ENCODE results near the gene SLC25A23. TPM values are rescaled to one million over a fixed set of nuclear protein-coding genes. Genes with fewer than 3 reads are reported as not detected.

SLC25A23 gene
- total RNA-seq, 1 donor from 2014 or later: 44.9 TPM

DNA sequence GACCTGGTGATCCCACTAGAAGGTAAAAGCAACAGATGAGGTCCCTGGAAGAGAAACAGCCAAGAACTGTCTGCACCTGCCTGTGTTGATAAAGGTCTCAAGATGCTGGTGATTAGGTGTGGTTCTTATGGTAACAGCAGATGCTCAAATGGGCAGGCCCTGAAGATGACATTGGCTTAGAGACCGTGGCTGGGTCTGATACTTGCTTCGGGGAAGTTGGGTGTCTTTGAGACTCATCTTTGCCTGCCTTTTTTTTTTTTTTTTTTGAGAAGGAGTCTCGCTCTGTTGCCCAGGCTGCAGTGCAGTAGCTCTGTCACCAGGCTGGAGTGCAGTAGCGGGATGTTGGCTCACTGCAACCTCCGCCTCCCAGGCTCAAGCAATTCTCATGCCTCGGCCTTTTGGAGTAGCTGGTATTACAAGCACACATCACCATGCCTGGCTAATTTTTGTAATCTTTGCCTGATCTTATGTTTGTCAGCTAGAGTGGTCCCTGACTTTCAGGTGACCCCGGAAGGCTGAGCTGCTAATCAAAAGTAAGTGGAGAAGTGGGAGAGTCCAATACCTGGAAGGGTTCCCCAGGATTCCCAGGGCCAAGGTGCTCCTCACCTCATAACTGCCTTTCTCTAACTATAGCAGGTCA lies 7.9 kb downstream of the SLC25A23 start:
- TF ChIP-seq CTCF (IDR thresholded peaks at IDR 0.05): no peak

DNA sequence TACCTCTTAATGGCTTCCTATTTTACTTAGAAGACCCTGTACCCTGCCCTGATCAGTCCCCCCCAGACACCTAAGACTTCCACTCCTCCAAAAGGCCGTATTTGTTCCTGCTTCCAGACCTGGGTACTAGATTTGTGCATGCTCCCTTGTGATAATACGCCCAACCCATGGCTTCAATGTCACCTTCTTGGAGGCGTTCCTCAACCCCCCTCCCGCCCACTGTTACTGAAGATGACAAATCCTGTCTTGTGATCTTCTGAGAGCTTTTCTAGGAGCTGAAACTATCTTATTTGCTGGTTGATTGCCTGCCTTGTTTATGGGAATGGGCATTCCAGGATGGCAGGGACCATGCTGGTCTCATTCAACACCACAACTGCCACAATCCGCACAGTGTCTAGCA lies 9.4 kb downstream of the SLC25A23 start:
- Histone ChIP-seq H3K9me3 (peaks cover 13% of the 10 kb centered on the region), H3K4me1 (no peaks in the 10 kb centered on the region), H3K27me3 (ENCODE audit: low read depth) (no peaks in the 10 kb centered on the region), H3K4me3 (no peak overlapping the region), H3K36me3 (peaks cover 13% of the 10 kb centered on the region), H3K27ac (no peak overlapping the region)
- intact Hi-C loops (cut with DNase I): no loop called here
- ATAC-seq (no peak), DNase-seq (no peak)
- no peak for TF ChIP-seq CTCF (IDR thresholded peaks at IDR 0.05)

More for the DNA sequence above, 7.9 kb downstream of the SLC25A23 start:
- ATAC-seq (no peak), DNase-seq (no peak)
- no peak overlapping the region for H3K4me3 ChIP-seq
- no peak overlapping the region for H3K27ac ChIP-seq
- H3K4me1 ChIP-seq: no peaks in the 10 kb centered on the region
- H3K9me3 ChIP-seq: peaks cover 13% of the 10 kb centered on the region
- H3K36me3 ChIP-seq: peaks cover 13% of the 10 kb centered on the region
- intact Hi-C loops (cut with DNase I): no loop called here
- H3K27me3 ChIP-seq (ENCODE audit: low read depth): no peaks in the 10 kb centered on the region

- no peaks in the 10 kb centered on the region for H3K4me1 ChIP-seq
- no peak for TF ChIP-seq CTCF (IDR thresholded peaks at IDR 0.05)
- no peaks in the 10 kb centered on the region for H3K9me3 ChIP-seq
- H3K27ac ChIP-seq: no peak overlapping the region
- intact Hi-C loops (cut with DNase I): no loop called here
- no peaks in the 10 kb centered on the region for H3K36me3 ChIP-seq
- DNase-seq (no peak), ATAC-seq (no peak)
- no peaks in the 10 kb centered on the region for H3K27me3 ChIP-seq (ENCODE audit: low read depth)
- H3K4me3 ChIP-seq: no peak overlapping the region
Measured at GRCh38 chr19:6448045-6448444, 11.5 kb downstream of the SLC25A23 start.

GRCh38 chr19:6446452-6446851 lies 13.1 kb downstream of the SLC25A23 start:
- Histone ChIP-seq H3K36me3 (no peaks in the 10 kb centered on the region), H3K9me3 (no peaks in the 10 kb centered on the region), H3K4me3 (no peak overlapping the region), H3K27ac (no peak overlapping the region), H3K27me3 (ENCODE audit: low read depth) (no peaks in the 10 kb centered on the region), H3K4me1 (no peaks in the 10 kb centered on the region)
- no peak for ATAC-seq
- TF ChIP-seq CTCF (IDR thresholded peaks at IDR 0.05): no peak
- intact Hi-C loops (cut with DNase I): no loop called here
- DNase-seq: no peak

DNA sequence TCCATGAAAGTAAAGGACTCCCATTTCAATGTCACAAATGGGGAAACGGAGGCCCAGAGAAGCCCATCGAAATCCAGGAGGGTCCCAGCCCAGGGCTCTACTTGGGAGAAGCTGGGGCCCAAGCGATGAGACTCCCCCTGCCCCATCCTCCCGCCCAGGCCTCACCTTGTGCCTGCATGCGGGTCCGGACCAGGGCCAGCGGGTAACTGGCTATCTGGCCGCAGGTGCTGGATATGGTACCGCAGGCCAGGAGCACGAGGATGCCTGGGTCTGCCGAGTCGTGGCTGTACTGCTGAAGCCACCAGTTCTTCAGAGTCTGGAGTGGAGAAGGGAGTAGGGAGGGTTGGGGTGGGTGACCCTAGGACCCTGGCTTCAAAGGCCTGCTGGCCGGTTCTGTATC lies 15.6 kb downstream of the SLC25A23 start:
- Histone ChIP-seq H3K9me3 (no peaks in the 10 kb centered on the region), H3K4me3 (no peak overlapping the region), H3K4me1 (no peaks in the 10 kb centered on the region), H3K27ac (no peak overlapping the region), H3K27me3 (ENCODE audit: low read depth) (no peaks in the 10 kb centered on the region), H3K36me3 (no peaks in the 10 kb centered on the region)
- no peak for TF ChIP-seq CTCF (IDR thresholded peaks at IDR 0.05)
- ATAC-seq (no peak), DNase-seq (no peak)
- intact Hi-C loops (cut with DNase I): no loop called here

Measured in lower lobe of right lung (tissue), 2 donors.